ENCODE data around the gene BTG4. TPM values are rescaled to one million over a fixed set of nuclear protein-coding genes. Genes with fewer than 3 reads are reported as not detected.

Gene BTG4
- total and polyA plus RNA-seq, 2 of the 8 experiments (the other 6 are each of a cell fraction or from before 2014, with no cell fraction given): 0.06 TPM; not detected in 1

DNA sequence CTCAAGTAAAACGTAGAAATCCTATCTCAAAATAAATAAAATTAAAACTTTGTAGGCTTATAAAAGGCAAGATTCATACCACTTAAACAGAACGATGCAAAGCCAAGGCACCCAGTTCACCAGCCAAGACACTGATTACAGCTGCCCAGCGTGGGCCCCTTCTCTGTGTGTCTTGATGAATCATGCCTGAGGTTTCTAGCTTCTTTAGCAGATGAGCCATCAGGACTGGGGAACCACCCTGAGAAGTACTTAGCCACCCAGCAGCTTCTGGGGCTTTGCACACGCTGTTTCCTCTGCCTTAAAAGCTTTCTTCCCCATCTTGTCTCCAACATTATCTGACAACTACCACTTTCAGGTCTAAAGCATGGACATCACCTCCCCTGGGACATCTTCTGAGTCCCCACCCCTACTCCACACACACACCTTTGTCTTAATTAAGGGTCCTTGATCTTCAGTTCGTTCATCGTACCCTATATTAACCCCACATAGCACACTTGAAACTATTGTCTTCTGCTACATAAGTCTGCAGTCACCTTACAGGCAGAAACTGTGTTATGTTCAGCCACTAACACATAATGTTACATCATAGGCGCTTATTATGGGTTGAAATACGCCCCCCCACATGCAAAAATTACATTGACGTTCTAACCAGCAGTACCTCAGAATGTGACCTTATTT lies 19.6 kb upstream of the BTG4 start (continued):
- TF ChIP-seq, protein P1, sequence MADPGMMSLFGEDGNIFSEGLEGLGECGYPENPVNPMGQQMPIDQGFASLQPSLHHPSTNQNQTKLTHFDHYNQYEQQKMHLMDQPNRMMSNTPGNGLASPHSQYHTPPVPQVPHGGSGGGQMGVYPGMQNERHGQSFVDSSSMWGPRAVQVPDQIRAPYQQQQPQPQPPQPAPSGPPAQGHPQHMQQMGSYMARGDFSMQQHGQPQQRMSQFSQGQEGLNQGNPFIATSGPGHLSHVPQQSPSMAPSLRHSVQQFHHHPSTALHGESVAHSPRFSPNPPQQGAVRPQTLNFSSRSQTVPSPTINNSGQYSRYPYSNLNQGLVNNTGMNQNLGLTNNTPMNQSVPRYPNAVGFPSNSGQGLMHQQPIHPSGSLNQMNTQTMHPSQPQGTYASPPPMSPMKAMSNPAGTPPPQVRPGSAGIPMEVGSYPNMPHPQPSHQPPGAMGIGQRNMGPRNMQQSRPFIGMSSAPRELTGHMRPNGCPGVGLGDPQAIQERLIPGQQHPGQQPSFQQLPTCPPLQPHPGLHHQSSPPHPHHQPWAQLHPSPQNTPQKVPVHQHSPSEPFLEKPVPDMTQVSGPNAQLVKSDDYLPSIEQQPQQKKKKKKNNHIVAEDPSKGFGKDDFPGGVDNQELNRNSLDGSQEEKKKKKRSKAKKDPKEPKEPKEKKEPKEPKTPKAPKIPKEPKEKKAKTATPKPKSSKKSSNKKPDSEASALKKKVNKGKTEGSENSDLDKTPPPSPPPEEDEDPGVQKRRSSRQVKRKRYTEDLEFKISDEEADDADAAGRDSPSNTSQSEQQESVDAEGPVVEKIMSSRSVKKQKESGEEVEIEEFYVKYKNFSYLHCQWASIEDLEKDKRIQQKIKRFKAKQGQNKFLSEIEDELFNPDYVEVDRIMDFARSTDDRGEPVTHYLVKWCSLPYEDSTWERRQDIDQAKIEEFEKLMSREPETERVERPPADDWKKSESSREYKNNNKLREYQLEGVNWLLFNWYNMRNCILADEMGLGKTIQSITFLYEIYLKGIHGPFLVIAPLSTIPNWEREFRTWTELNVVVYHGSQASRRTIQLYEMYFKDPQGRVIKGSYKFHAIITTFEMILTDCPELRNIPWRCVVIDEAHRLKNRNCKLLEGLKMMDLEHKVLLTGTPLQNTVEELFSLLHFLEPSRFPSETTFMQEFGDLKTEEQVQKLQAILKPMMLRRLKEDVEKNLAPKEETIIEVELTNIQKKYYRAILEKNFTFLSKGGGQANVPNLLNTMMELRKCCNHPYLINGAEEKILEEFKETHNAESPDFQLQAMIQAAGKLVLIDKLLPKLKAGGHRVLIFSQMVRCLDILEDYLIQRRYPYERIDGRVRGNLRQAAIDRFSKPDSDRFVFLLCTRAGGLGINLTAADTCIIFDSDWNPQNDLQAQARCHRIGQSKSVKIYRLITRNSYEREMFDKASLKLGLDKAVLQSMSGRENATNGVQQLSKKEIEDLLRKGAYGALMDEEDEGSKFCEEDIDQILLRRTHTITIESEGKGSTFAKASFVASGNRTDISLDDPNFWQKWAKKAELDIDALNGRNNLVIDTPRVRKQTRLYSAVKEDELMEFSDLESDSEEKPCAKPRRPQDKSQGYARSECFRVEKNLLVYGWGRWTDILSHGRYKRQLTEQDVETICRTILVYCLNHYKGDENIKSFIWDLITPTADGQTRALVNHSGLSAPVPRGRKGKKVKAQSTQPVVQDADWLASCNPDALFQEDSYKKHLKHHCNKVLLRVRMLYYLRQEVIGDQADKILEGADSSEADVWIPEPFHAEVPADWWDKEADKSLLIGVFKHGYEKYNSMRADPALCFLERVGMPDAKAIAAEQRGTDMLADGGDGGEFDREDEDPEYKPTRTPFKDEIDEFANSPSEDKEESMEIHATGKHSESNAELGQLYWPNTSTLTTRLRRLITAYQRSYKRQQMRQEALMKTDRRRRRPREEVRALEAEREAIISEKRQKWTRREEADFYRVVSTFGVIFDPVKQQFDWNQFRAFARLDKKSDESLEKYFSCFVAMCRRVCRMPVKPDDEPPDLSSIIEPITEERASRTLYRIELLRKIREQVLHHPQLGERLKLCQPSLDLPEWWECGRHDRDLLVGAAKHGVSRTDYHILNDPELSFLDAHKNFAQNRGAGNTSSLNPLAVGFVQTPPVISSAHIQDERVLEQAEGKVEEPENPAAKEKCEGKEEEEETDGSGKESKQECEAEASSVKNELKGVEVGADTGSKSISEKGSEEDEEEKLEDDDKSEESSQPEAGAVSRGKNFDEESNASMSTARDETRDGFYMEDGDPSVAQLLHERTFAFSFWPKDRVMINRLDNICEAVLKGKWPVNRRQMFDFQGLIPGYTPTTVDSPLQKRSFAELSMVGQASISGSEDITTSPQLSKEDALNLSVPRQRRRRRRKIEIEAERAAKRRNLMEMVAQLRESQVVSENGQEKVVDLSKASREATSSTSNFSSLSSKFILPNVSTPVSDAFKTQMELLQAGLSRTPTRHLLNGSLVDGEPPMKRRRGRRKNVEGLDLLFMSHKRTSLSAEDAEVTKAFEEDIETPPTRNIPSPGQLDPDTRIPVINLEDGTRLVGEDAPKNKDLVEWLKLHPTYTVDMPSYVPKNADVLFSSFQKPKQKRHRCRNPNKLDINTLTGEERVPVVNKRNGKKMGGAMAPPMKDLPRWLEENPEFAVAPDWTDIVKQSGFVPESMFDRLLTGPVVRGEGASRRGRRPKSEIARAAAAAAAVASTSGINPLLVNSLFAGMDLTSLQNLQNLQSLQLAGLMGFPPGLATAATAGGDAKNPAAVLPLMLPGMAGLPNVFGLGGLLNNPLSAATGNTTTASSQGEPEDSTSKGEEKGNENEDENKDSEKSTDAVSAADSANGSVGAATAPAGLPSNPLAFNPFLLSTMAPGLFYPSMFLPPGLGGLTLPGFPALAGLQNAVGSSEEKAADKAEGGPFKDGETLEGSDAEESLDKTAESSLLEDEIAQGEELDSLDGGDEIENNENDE (IDR thresholded peaks at IDR 0.05; ENCODE audit: insufficient replicate concordance, low read length): no peak
- TF ChIP-seq SP1 (IDR thresholded peaks at IDR 0.05; ENCODE audit: low read depth, low read length) (no peak), BACH1 (IDR thresholded peaks at IDR 0.05; ENCODE audit: low read length) (no peak), BRCA1 (IDR thresholded peaks at IDR 0.05; ENCODE audit: low read depth, low read length) (no peak), RBBP5 (IDR thresholded peaks at IDR 0.05; ENCODE audit: borderline replicate concordance, low read depth, low read length) (no peak), EZH2 (IDR thresholded peaks at IDR 0.05; ENCODE audit: low read depth, low read length, severe bottlenecking) (no peak), TAF1 (IDR thresholded peaks at IDR 0.05; ENCODE audit: low read depth, low read length) (no peak), ASH2L (IDR thresholded peaks at IDR 0.05; ENCODE audit: low read length) (no peak)

Measured in H1 (cell line).